HCT116 (cell line): Measurements from ENCODE around the gene MLLT3. TPM values are rescaled to one million over a fixed set of nuclear protein-coding genes. Genes with fewer than 3 reads are reported as not detected.

Source experiments
- ATAC-seq: fragments of 200-7000 bp; cut with Tn5 transposase; 2 replicates; pipeline ENCODE4 v1.9.1; 2020; ENCODE audit warnings: mild to moderate bottlenecking, moderate library complexity
- BruUV-seq: library from RNA; stranded (reverse); fragments of 400-500 nt; replicated peaks from 2 replicates; lab custom pipeline; 2021; lab: Mats Ljungman, UMichigan
- CTCF ChIA-PET: fragments of 300-600 bp; sonication (Branson Sonifier 250); formaldehyde crosslinking; loops from one replicate; lab custom pipeline; 2021; ENCODE audit warnings: antibody characterized with exemption; lab: Charles Lee
- POLR2A ChIA-PET: fragments of 300-600, 350-600 bp; sonication (Branson Sonifier 250); formaldehyde crosslinking; loops from one replicate; lab custom pipeline; 2021; ENCODE audit warnings: antibody characterized with exemption; lab: Charles Lee
- RAD21 ChIA-PET, 2 experiments: fragments of 300-600 bp; sonication (Branson Sonifier 250); formaldehyde crosslinking; loops; one replicate each; lab custom pipeline; 2023; ENCODE audit warnings: low total read pairs in 2 of 2; ENCODE audit not compliant: uncharacterized antibody in 2 of 2, unreplicated experiment in 2 of 2, low non-redundant PET in 1 of 2; lab: Charles Lee
- DNase-seq: peaks from one replicate; pipeline ENCODE4 v3.0.0-alpha.2; 2010; ENCODE audit warnings: low read depth, low spot score
- H2AFZ ChIP-seq: fragments of 200-600 bp; shearing (Covaris generic), sonication (generic); 2 replicates; pipeline ENCODE4 v1.6.1; 2017; ENCODE audit warnings: low read depth, mixed run types, mixed read lengths, antibody characterized with exemption, low read length; ENCODE audit not compliant: poor library complexity, severe bottlenecking
- H3K27ac ChIP-seq: 2 replicates; pipeline ENCODE4 v1.5.1; 2012; ENCODE audit warnings: low read depth, low read length
- H3K27me3 ChIP-seq: fragments of 200-600 bp; sonication (generic); 2 replicates; pipeline ENCODE4 v1.6.1; 2016; ENCODE audit warnings: mixed run types, low read length, mixed read lengths; ENCODE audit not compliant: insufficient read depth
- H3K36me3 ChIP-seq, 2 experiments: fragments of 200-500 bp in 1 of 2; fragments of 200-600 bp in 1 of 2; sonication (Bioruptor generic) in 1 of 2; sonication (generic) in 1 of 2; 2 replicates each; pipeline versions ENCODE4 v1.5.1 to v1.6.1; 2014 to 2016; ENCODE audit warnings: low read length in 2 of 2, inconsistent platforms in 1 of 2, mixed read lengths in 1 of 2, mixed run types in 1 of 2; ENCODE audit not compliant: insufficient read depth in 2 of 2, control insufficient read depth in 1 of 2
- H3K4me1 ChIP-seq, 2 experiments: fragments of 200-600 bp in 1 of 2; sonication (generic) in 1 of 2; 2 replicates each; pipeline versions ENCODE4 v1.5.1 to v1.6.1; 2012 to 2017; ENCODE audit warnings: low read length in 2 of 2, inconsistent platforms in 1 of 2, mild to moderate bottlenecking in 1 of 2, mixed read lengths in 1 of 2, mixed run types in 1 of 2, moderate library complexity in 1 of 2; ENCODE audit not compliant: insufficient read depth in 2 of 2, control insufficient read depth in 1 of 2
- H3K4me2 ChIP-seq: fragments of 200-600 bp; sonication (generic); 2 replicates; pipeline ENCODE4 v1.6.1; 2017; ENCODE audit warnings: mixed run types, low read length, mixed read lengths
- H3K4me3 ChIP-seq, 2 experiments: fragments of 200-600 bp in 1 of 2; sonication (generic) in 1 of 2; replicated peaks in 1 of 2; 2 replicates each; pipeline ENCODE4 v1.5.1; 2011 to 2016; ENCODE audit warnings: low read length in 2 of 2, control low read depth in 1 of 2, low read depth in 1 of 2, mild to moderate bottlenecking in 1 of 2, mixed read lengths in 1 of 2, mixed run types in 1 of 2
- H3K79me2 ChIP-seq: fragments of 200-600 bp; sonication (generic); 2 replicates; pipeline ENCODE4 v1.6.1; 2017; ENCODE audit warnings: mild to moderate bottlenecking, mixed run types, low read length, moderate library complexity, mixed read lengths; ENCODE audit not compliant: insufficient read depth
- H3K9ac ChIP-seq: fragments of 200-600 bp; sonication (generic); 2 replicates; pipeline ENCODE4 v1.6.1; 2016; ENCODE audit warnings: low read length, mixed read lengths
- H3K9me2 ChIP-seq: fragments of 200-600 bp; sonication (generic), shearing (Covaris generic); 2 replicates; pipeline ENCODE4 v1.6.1; 2017; ENCODE audit warnings: mixed run types, mild to moderate bottlenecking, moderate library complexity; ENCODE audit not compliant: insufficient read depth
- H3K9me3 ChIP-seq, 2 experiments: fragments of 200-500 bp in 1 of 2; fragments of 200-600 bp in 1 of 2; sonication (Bioruptor generic) in 1 of 2; sonication (generic) in 1 of 2; 2 replicates each; pipeline ENCODE4 v1.6.1; 2014 to 2017; ENCODE audit warnings: low read length in 2 of 2, mixed read lengths in 2 of 2, inconsistent platforms in 1 of 2, low read depth in 1 of 2, mild to moderate bottlenecking in 1 of 2, mixed run types in 1 of 2, moderate library complexity in 1 of 2; ENCODE audit not compliant: control insufficient read depth in 1 of 2, insufficient read depth in 1 of 2
- H4K20me1 ChIP-seq: fragments of 200-600 bp; sonication (generic), shearing (Covaris generic); 2 replicates; pipeline ENCODE4 v1.6.1; 2017; ENCODE audit warnings: mixed run types, mild to moderate bottlenecking, moderate library complexity; ENCODE audit not compliant: insufficient read depth
- CBX3 ChIP-seq: IDR thresholded peaks from 2 replicates; pipeline ENCODE4 v1.6.1; 2012; ENCODE audit warnings: low read depth
- CEBPB ChIP-seq: IDR thresholded peaks from 2 replicates; pipeline ENCODE4 v1.6.1; 2012; ENCODE audit warnings: low read depth
- EGR1 ChIP-seq: IDR thresholded peaks from 2 replicates; pipeline ENCODE4 v1.6.1; 2012; ENCODE audit warnings: low read depth
- ELF1 ChIP-seq: IDR thresholded peaks from 2 replicates; pipeline ENCODE4 v1.6.1; 2012; ENCODE audit warnings: low read depth, borderline replicate concordance
- EZH2 ChIP-seq: fragments of 200-600 bp; sonication (generic); IDR thresholded peaks from 2 replicates; pipeline ENCODE4 v1.6.1; 2017; ENCODE audit warnings: antibody characterized with exemption, mixed run types
- EZH2phosphoT487 ChIP-seq: fragments of 200-600 bp; IDR thresholded peaks from 2 replicates; pipeline ENCODE4 v1.6.1; 2018; ENCODE audit warnings: antibody characterized with exemption, borderline replicate concordance
- FOSL1 ChIP-seq: IDR thresholded peaks from 2 replicates; pipeline ENCODE4 v1.6.1; 2012; ENCODE audit warnings: low read depth
- JUND ChIP-seq: IDR thresholded peaks from 2 replicates; pipeline ENCODE4 v1.6.1; 2012
- POLR2A ChIP-seq: IDR thresholded peaks from 2 replicates; pipeline ENCODE4 v1.7.0; 2011; ENCODE audit warnings: borderline replicate concordance; ENCODE audit not compliant: insufficient read depth, insufficient read length; ENCODE audit errors: extremely low read depth
- POLR2AphosphoS5 ChIP-seq: IDR thresholded peaks from 2 replicates; pipeline ENCODE4 v1.6.1; 2011; ENCODE audit warnings: mild to moderate bottlenecking, low read depth, low read length, moderate library complexity
- SIN3A ChIP-seq: IDR thresholded peaks from 2 replicates; pipeline ENCODE4 v1.6.1; 2012; ENCODE audit warnings: low read depth
- SRF ChIP-seq: IDR thresholded peaks from 2 replicates; pipeline ENCODE4 v1.6.1; 2012; ENCODE audit warnings: low read depth
- TCF7L2 ChIP-seq: IDR thresholded peaks from 2 replicates; pipeline ENCODE4 v1.7.0; 2011; ENCODE audit warnings: borderline replicate concordance, inconsistent platforms; ENCODE audit not compliant: insufficient read depth, insufficient read length; ENCODE audit errors: extremely low read depth
- YY1 ChIP-seq: IDR thresholded peaks from 2 replicates; pipeline ENCODE4 v1.6.1; 2011; ENCODE audit warnings: low read length, low read depth, moderate library complexity, mild to moderate bottlenecking; ENCODE audit not compliant: insufficient replicate concordance; ENCODE audit errors: extremely low read depth
- ZFX ChIP-seq: fragments of 450-650 bp; IDR thresholded peaks from 2 replicates; pipeline ENCODE4 v1.6.1; 2017
- ZNF274 ChIP-seq: fragments of 200-500 bp; sonication (Bioruptor generic); IDR thresholded peaks from 2 replicates; pipeline ENCODE4 v1.6.1; 2014; ENCODE audit warnings: mild to moderate bottlenecking, low read depth, low read length, inconsistent platforms
- intact Hi-C: fragments of 100-400 bp; cut with micrococcal nuclease; formaldehyde crosslinking; loops from 2 replicates; pipeline ENCODE4 v1.10.0; 2022
- total RNA-seq: library from RNA; stranded (reverse); gene quantifications from one replicate; pipeline ENCODE4 v1.2.1, GENCODE V29; 2021; ENCODE audit not compliant: unreplicated experiment
- TF ChIP-seq, protein P1 (sequence below): IDR thresholded peaks from 2 replicates; pipeline ENCODE4 v1.6.1; 2012
- TF ChIP-seq, protein P2 (sequence below), 3 experiments: fragments of 200-600 bp in 1 of 3; sonication (generic) in 1 of 3; IDR thresholded peaks in 2 of 3; conservative IDR thresholded peaks in 1 of 3; 2 replicates each; pipeline ENCODE4 v1.5.1; 2012 to 2017; ENCODE audit warnings: low read depth in 2 of 3, low read length in 2 of 3, antibody characterized with exemption in 1 of 3, borderline replicate concordance in 1 of 3, control low read depth in 1 of 3, mild to moderate bottlenecking in 1 of 3, mixed read lengths in 1 of 3, mixed run types in 1 of 3, moderate library complexity in 1 of 3; ENCODE audit not compliant: insufficient read depth in 1 of 3
- TF ChIP-seq, protein P3 (sequence below): IDR thresholded peaks from 2 replicates; pipeline ENCODE4 v1.6.1; 2011; ENCODE audit warnings: mild to moderate bottlenecking, low read length, moderate library complexity; ENCODE audit not compliant: insufficient replicate concordance; ENCODE audit errors: extremely low read depth

The MLLT3 gene
- total RNA-seq, 1 experiment from 2014 or later, result 4.3 TPM

DNA sequence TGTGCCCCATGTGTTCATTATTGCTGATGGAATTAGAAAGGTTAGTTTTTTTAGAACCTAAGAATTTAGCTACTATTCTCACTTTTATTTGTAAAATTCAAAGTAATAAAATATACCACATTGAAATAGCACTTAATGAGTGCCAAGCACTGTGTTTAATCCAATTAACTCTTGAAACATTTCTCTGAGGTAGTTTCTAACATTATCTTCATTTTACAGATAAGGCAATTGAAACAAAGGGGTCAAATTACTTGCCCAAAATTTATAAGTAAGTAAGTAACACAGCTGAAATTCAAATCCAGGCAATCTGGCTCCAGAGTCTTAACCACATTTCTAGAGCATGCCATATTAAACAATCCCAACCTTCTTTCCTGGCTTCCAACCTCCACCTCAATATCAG, 84.2 kb downstream of the MLLT3 start:
- H4K20me1 ChIP-seq, result no peaks in the 10 kb centered on the region
- POLR2A ChIA-PET, result no interaction called here
- no peaks in the 10 kb centered on the region for H3K79me2 ChIP-seq
- no peaks in the 10 kb centered on the region for H3K4me1 ChIP-seq
- H3K4me3 ChIP-seq, result no peak overlapping the region
- no peaks in the 10 kb centered on the region for H3K27me3 ChIP-seq
- H2AFZ ChIP-seq, result no peak overlapping the region
- no peak overlapping the region for H3K9ac ChIP-seq
- CTCF ChIA-PET, result no interaction called here
- intact Hi-C loops, result no loop called here
- RAD21 ChIA-PET, result no interaction called here
- no peak overlapping the region for H3K27ac ChIP-seq
- H3K36me3 ChIP-seq, result no peaks in the 10 kb centered on the region
- no TSS peak for BruUV-seq
- TF ChIP-seq, protein P1, sequence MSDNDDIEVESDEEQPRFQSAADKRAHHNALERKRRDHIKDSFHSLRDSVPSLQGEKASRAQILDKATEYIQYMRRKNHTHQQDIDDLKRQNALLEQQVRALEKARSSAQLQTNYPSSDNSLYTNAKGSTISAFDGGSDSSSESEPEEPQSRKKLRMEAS, result no peak
- no peak for TF ChIP-seq TCF7L2
- TF ChIP-seq, protein P2, sequence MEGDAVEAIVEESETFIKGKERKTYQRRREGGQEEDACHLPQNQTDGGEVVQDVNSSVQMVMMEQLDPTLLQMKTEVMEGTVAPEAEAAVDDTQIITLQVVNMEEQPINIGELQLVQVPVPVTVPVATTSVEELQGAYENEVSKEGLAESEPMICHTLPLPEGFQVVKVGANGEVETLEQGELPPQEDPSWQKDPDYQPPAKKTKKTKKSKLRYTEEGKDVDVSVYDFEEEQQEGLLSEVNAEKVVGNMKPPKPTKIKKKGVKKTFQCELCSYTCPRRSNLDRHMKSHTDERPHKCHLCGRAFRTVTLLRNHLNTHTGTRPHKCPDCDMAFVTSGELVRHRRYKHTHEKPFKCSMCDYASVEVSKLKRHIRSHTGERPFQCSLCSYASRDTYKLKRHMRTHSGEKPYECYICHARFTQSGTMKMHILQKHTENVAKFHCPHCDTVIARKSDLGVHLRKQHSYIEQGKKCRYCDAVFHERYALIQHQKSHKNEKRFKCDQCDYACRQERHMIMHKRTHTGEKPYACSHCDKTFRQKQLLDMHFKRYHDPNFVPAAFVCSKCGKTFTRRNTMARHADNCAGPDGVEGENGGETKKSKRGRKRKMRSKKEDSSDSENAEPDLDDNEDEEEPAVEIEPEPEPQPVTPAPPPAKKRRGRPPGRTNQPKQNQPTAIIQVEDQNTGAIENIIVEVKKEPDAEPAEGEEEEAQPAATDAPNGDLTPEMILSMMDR (IDR thresholded peaks at IDR 0.05 in 2 of 3, conservative IDR thresholded peaks at IDR 0.05 in 1 of 3; ENCODE audit: borderline replicate concordance in 1 of 3, insufficient read depth in 1 of 3, low read depth in 2 of 3, low read length in 2 of 3), result no peak
- no peak for TF ChIP-seq SRF
- TF ChIP-seq FOSL1, result no peak
- no peak for TF ChIP-seq JUND
- no peak for TF ChIP-seq ZFX
- no peak for TF ChIP-seq EGR1
- TF ChIP-seq ZNF274, result no peak
- no peak for TF ChIP-seq POLR2A
- no peak for TF ChIP-seq EZH2
- no peak for TF ChIP-seq YY1
- TF ChIP-seq CBX3, result no peak
- TF ChIP-seq, protein P3, sequence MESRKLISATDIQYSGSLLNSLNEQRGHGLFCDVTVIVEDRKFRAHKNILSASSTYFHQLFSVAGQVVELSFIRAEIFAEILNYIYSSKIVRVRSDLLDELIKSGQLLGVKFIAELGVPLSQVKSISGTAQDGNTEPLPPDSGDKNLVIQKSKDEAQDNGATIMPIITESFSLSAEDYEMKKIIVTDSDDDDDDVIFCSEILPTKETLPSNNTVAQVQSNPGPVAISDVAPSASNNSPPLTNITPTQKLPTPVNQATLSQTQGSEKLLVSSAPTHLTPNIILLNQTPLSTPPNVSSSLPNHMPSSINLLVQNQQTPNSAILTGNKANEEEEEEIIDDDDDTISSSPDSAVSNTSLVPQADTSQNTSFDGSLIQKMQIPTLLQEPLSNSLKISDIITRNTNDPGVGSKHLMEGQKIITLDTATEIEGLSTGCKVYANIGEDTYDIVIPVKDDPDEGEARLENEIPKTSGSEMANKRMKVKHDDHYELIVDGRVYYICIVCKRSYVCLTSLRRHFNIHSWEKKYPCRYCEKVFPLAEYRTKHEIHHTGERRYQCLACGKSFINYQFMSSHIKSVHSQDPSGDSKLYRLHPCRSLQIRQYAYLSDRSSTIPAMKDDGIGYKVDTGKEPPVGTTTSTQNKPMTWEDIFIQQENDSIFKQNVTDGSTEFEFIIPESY, result no peak
- no peak for TF ChIP-seq ELF1
- TF ChIP-seq POLR2AphosphoS5, result no peak
- TF ChIP-seq SIN3A, result no peak
- no peak for TF ChIP-seq CEBPB
- no peak for TF ChIP-seq EZH2phosphoT487
- no peak overlapping the region for H3K4me2 ChIP-seq
- DNase-seq, result no peak
- no peaks in the 10 kb centered on the region for H3K9me2 ChIP-seq
- no peak for ATAC-seq
- peaks cover 0 to 3% of the 10 kb centered on the region in 2 experiments; a peak in 1 of 4 replicates for H3K9me3 ChIP-seq
